ENCODE results near the gene SLC25A39.

The SLC25A39 gene

DNA sequence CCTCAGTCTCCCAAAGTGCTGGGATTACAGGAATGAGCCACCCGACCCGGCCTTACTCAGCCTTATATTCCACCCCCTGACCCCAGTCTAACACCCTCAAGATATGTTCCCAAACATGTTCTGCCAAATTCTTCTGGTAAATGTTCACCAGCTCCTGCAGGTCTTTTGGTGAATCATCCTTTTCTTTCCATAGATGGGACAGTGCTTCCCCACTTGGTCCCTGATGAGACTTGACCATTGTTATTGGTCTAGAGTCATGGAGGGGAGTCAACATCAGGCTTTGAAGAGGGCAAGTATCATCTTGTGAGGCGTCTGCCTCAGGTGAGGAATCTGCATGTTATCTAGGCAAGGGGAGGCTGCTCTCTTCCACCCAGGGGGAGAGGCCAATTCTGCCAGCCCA is 26.6 kb downstream of the SLC25A39 start:
- Mint-ChIP-seq H3K27me3 (peaks cover 7% of the 10 kb centered on the region), H3K4me3 (no peak overlapping the region), H3K36me3 (ENCODE audit: low read depth) (no peaks in the 10 kb centered on the region), H3K9me3 (no peaks in the 10 kb centered on the region), H3K27ac (no peak overlapping the region), H3K4me1 (peaks cover 2% of the 10 kb centered on the region)
- DNase-seq, result no peak
- no peak for ATAC-seq

DNA sequence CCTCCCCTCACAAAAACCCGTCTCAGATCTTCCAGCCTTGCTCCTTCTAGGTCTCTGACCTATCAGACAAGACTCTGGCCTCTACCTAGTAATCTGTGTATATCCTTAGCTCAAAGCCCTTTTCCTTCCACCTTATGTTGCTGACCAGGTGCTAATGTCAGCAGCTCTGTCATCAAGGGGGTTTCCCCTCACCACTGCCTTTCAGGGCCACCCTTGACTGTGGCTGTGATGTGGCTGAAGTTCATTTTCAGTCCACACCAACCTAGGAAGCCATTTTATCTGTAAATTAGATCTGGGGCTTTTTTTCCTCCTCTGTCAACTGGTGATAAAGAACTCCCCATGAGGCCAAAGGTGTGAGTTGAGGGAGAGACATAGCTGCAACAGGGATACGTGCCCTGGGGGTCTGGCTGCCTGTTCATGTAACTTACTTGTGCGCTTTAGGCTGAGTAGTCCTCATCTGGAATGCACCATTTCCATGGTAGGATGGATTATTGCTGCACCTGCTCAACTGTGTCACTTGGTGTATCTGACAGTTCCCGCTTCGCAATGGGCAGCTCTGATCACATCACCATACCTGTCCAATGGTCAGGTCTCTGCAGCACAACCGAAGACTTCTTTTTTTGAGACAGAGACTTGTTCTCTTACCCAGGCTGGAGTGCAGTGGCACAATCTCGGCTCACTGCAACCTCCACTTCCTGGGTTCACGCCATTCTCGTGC is 31.0 kb downstream of the SLC25A39 start:
- DNase-seq (no peak), ATAC-seq (no peak)
- H3K4me3 Mint-ChIP-seq, result no peak overlapping the region
- no peaks in the 10 kb centered on the region for H3K9me3 Mint-ChIP-seq
- H3K36me3 Mint-ChIP-seq (ENCODE audit: low read depth), result no peaks in the 10 kb centered on the region
- H3K27me3 Mint-ChIP-seq, result peaks cover 5% of the 10 kb centered on the region
- peak overlapping the region; percentile 12 for H3K27ac Mint-ChIP-seq
- H3K4me1 Mint-ChIP-seq, result peaks cover 2% of the 10 kb centered on the region

DNA sequence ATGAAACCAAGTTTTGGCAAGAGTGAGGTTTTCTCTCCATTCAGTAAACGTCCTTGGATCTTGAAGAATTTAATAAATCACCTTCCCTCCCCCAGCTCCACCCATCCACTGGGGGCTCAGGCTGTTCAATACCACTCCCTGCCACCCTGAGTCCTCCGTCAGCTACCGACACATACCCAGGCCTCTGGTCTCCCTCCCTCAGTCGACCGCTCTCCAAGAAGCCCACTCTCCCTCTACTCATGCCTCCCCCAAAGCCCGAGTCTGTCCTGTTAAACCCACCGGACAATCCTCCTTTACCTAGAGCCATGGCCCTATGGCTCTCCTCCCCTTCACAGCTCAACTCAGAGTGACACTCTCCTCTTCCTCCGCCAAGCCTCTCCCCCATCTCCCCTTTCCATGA is 37.0 kb downstream of the SLC25A39 start:
- Mint-ChIP-seq H3K27ac (no peak overlapping the region), H3K4me3 (no peak overlapping the region), H3K36me3 (ENCODE audit: low read depth) (no peaks in the 10 kb centered on the region), H3K27me3 (peaks cover 5% of the 10 kb centered on the region), H3K9me3 (no peaks in the 10 kb centered on the region), H3K4me1 (no peaks in the 10 kb centered on the region)
- no peak for DNase-seq
- ATAC-seq, result no peak

GRCh38 chr17:44284024-44284400 is 40.6 kb downstream of the SLC25A39 start:
- H3K4me1 Mint-ChIP-seq, result peaks cover 9% of the 10 kb centered on the region
- no peak overlapping the region for H3K4me3 Mint-ChIP-seq
- H3K9me3 Mint-ChIP-seq, result no peaks in the 10 kb centered on the region
- DNase-seq, result no peak
- ATAC-seq, result no peak
- no peaks in the 10 kb centered on the region for H3K36me3 Mint-ChIP-seq (ENCODE audit: low read depth)
- H3K27ac Mint-ChIP-seq, result no peak overlapping the region
- H3K27me3 Mint-ChIP-seq, result peaks cover 4% of the 10 kb centered on the region

DNA sequence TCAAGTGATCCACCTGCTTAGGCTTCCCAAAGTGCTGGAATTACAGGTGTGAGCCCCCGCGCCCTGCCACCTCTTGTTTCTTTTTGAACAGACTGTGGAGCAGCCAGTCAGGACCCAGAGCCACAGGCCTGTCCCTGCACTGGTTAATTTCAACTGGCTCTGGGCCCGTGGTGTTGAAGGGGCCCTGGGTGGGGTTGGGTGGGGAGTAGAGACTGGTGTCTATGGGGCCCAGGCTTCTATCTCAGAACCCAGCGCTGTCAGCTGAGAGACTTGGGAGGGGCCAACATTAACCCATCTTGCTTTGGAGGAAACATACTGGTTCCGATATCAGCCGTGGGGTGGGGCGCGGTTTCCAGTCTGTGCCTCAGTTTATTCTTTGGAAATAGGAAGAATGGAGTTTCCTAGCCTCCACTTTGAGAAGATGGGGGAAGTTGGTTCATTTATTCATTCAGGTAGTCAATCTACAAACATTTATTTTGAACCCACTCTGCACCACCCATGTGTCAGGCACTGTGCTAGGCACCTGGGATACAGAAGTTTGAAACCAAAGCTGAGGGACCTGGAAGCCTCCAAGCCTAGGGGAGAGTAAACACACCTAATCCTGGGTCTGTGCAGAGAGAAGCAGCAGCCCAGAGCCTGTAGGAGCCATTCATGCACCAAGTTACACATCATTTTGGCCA is 41.1 kb downstream of the SLC25A39 start:
- H3K9me3 Mint-ChIP-seq, result no peaks in the 10 kb centered on the region
- peaks cover 9% of the 10 kb centered on the region for H3K4me1 Mint-ChIP-seq
- ATAC-seq (no peak), DNase-seq (no peak)
- H3K27ac Mint-ChIP-seq, result no peak overlapping the region
- H3K4me3 Mint-ChIP-seq, result no peak overlapping the region
- peaks cover 4% of the 10 kb centered on the region for H3K27me3 Mint-ChIP-seq
- H3K36me3 Mint-ChIP-seq (ENCODE audit: low read depth), result no peaks in the 10 kb centered on the region

DNA sequence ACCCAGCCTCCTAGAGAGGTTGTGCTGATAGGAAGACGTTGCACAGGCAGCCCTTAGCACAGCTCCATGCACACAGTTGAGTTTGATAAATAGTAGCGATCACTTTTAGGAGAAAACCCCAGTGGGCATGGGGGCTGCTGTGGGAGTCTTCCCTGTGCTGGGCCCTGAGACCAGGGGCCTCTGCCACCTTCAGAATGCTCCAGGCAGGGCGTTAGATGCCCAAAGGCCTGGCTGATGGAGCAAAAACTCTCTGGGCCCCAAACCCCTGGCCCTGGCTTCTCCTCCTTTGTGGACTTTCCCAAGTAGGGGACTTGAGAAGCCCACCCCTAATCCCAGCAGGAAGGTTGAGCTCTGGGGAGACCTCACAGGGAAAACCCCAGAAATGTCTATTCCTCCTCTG is 42.4 kb downstream of the SLC25A39 start:
- H3K4me1 Mint-ChIP-seq, result peaks cover 9% of the 10 kb centered on the region
- no peaks in the 10 kb centered on the region for H3K27me3 Mint-ChIP-seq
- H3K9me3 Mint-ChIP-seq, result no peaks in the 10 kb centered on the region
- H3K27ac Mint-ChIP-seq, result no peak overlapping the region
- ATAC-seq, result no peak
- no peak for DNase-seq
- H3K4me3 Mint-ChIP-seq, result no peak overlapping the region
- H3K36me3 Mint-ChIP-seq (ENCODE audit: low read depth), result no peaks in the 10 kb centered on the region

DNA sequence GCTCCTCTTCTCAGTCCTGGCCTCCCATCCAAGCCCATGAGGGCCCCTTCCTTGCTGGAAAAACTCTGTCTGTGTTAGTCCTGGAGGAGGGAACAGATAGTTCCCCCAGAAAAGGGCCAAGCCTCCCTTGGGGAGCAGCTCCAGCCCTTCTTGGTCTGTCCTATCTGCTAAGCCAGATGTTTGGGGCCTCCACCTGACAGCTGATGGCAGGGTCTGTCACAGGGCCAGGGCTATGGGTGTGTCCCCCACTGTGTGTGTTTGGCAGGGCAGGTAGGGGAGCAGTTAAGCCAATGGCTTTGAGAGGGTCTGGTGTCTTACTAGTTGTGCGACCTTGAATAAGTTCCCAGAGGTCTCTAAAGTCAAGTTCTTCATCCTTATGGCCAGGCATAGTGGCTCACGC is 43.1 kb downstream of the SLC25A39 start:
- ATAC-seq, result no peak
- Mint-ChIP-seq H3K9me3 (no peaks in the 10 kb centered on the region), H3K36me3 (ENCODE audit: low read depth) (no peaks in the 10 kb centered on the region), H3K27ac (no peak overlapping the region), H3K4me1 (peaks cover 9% of the 10 kb centered on the region), H3K27me3 (no peaks in the 10 kb centered on the region), H3K4me3 (no peak overlapping the region)
- no peak for DNase-seq

- H3K4me3 Mint-ChIP-seq, result no peak overlapping the region
- peaks cover 9% of the 10 kb centered on the region for H3K4me1 Mint-ChIP-seq
- ATAC-seq (no peak), DNase-seq (no peak)
- no peaks in the 10 kb centered on the region for H3K27me3 Mint-ChIP-seq
- no peaks in the 10 kb centered on the region for H3K36me3 Mint-ChIP-seq (ENCODE audit: low read depth)
- H3K27ac Mint-ChIP-seq, result no peak overlapping the region
- no peaks in the 10 kb centered on the region for H3K9me3 Mint-ChIP-seq
Measured at GRCh38 chr17:44280392-44280937, 44.2 kb downstream of the SLC25A39 start.

GRCh38 chr17:44279666-44280391 is 44.8 kb downstream of the SLC25A39 start:
- no peaks in the 10 kb centered on the region for H3K9me3 Mint-ChIP-seq
- no peak overlapping the region for H3K4me3 Mint-ChIP-seq
- H3K27ac Mint-ChIP-seq, result no peak overlapping the region
- H3K36me3 Mint-ChIP-seq (ENCODE audit: low read depth), result no peaks in the 10 kb centered on the region
- H3K4me1 Mint-ChIP-seq, result peaks cover 9% of the 10 kb centered on the region
- ATAC-seq (peak; percentile 53), DNase-seq (peak; percentile 27)
- H3K27me3 Mint-ChIP-seq, result no peaks in the 10 kb centered on the region

DNA sequence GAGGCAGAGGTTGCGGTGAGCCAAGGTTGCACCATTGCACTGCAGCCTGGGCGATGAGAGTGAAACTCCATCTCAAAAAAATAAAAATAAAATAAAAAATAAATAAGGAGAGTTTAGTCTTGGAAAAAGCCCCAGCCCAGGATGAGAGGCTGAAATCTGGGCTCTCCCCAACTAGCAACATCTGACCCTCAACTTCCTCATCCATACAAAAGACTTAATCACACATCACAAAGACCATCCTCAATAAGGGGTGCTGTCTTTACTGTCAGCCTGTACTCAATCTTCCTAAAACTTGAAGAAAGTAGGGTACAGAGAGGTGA is 45.3 kb downstream of the SLC25A39 start:
- Mint-ChIP-seq H3K27ac (no peak overlapping the region), H3K9me3 (no peaks in the 10 kb centered on the region), H3K4me1 (peaks cover 9% of the 10 kb centered on the region), H3K27me3 (no peaks in the 10 kb centered on the region), H3K36me3 (ENCODE audit: low read depth) (no peaks in the 10 kb centered on the region), H3K4me3 (no peak overlapping the region)
- DNase-seq, result no peak
- ATAC-seq, result no peak

DNA sequence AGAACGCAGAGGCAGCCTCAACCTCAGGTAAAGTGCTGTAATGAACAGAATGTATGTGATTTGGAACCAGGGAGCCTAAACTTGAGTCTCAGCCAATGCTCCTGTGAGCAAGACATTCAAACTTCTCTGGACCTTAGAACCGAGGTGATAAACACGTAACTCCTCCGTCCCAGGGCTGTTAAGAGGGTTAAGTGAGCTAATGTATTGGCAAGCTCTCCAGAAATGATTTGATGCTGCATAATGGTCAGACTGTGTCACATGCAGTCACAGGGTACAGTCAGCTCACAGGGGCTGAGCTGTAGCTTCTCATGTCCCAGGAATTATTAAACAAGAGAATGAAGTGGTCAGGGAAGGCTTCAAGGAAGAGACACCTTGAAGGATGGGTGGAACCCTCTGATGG is 46.6 kb downstream of the SLC25A39 start:
- peaks cover 9% of the 10 kb centered on the region for H3K4me1 Mint-ChIP-seq
- H3K27me3 Mint-ChIP-seq, result no peaks in the 10 kb centered on the region
- H3K9me3 Mint-ChIP-seq, result no peaks in the 10 kb centered on the region
- DNase-seq, result no peak
- no peaks in the 10 kb centered on the region for H3K36me3 Mint-ChIP-seq (ENCODE audit: low read depth)
- H3K27ac Mint-ChIP-seq, result no peak overlapping the region
- H3K4me3 Mint-ChIP-seq, result no peak overlapping the region
- no peak for ATAC-seq

DNA sequence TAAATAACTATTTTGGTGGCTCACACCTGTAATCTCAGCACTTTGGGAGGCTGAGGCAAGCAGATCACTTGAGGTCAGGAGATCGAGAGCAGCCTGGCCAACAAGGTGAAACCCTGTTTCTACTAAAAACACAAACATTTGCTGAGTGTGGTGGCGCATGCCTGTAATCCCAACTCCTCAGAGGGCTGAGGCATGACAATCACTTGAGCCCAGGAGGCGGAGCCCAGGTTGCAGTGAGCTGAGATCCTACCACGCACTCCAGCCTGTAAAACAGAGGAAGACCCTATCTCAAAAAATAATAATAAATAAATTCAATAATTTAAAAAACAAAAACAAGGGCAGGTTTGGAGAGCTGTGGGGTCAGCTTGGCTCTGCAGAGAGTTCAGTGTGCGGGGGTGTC is 51.0 kb downstream of the SLC25A39 start:
- ATAC-seq, result no peak
- no peaks in the 10 kb centered on the region for H3K9me3 Mint-ChIP-seq
- no peak for DNase-seq
- H3K4me1 Mint-ChIP-seq, result no peaks in the 10 kb centered on the region
- H3K27ac Mint-ChIP-seq, result no peak overlapping the region
- H3K36me3 Mint-ChIP-seq (ENCODE audit: low read depth), result no peaks in the 10 kb centered on the region
- no peak overlapping the region for H3K4me3 Mint-ChIP-seq
- peaks cover 2% of the 10 kb centered on the region for H3K27me3 Mint-ChIP-seq

GRCh38 chr17:44272954-44273353 is 51.7 kb downstream of the SLC25A39 start:
- Mint-ChIP-seq H3K4me1 (no peaks in the 10 kb centered on the region), H3K4me3 (no peak overlapping the region), H3K36me3 (ENCODE audit: low read depth) (no peaks in the 10 kb centered on the region), H3K9me3 (no peaks in the 10 kb centered on the region), H3K27me3 (peaks cover 2% of the 10 kb centered on the region), H3K27ac (no peak overlapping the region)
- ATAC-seq, result no peak
- no peak for DNase-seq

GRCh38 chr17:44272321-44272951 is 52.2 kb downstream of the SLC25A39 start:
- Mint-ChIP-seq H3K9me3 (no peaks in the 10 kb centered on the region), H3K36me3 (ENCODE audit: low read depth) (no peaks in the 10 kb centered on the region), H3K27me3 (peaks cover 2% of the 10 kb centered on the region), H3K4me1 (no peaks in the 10 kb centered on the region), H3K27ac (no peak overlapping the region), H3K4me3 (no peak overlapping the region)
- ATAC-seq (no peak), DNase-seq (no peak)

Measured in activated naive CD8-positive, alpha-beta T cell treated with anti-CD3 and anti-CD28 coated beads, Interleukin-2, amount 50 U/mL, for 24 hours (primary cell).